ENCODE data around the gene PLAC1.

Gene PLAC1

DNA sequence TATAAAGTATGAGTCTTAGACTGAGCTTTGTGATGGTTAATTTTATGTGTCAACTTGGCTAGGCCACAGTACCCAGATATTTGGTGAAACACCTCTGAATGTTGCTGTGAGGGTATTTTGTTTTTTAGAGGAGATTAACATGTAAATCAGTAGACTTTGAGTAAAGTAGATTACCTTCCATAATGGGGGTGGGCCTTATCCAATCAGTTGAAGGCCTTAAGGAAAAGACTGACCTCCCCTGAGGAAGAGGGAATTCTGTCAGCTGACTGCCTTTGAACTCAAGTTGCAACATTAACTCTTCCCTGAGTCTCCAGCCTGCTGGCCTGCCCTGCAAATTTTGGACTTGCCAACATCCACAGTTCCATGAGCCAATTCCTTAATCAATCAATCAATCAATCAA is 66.0 kb downstream of the PLAC1 start:
- in situ Hi-C loops (cut with MboI; ENCODE audit: low sequenced_read_pairs, unreplicated experiment): no loop called here
- DNase-seq (ENCODE audit: low spot score): no peak
- TF ChIP-seq, protein P1, sequence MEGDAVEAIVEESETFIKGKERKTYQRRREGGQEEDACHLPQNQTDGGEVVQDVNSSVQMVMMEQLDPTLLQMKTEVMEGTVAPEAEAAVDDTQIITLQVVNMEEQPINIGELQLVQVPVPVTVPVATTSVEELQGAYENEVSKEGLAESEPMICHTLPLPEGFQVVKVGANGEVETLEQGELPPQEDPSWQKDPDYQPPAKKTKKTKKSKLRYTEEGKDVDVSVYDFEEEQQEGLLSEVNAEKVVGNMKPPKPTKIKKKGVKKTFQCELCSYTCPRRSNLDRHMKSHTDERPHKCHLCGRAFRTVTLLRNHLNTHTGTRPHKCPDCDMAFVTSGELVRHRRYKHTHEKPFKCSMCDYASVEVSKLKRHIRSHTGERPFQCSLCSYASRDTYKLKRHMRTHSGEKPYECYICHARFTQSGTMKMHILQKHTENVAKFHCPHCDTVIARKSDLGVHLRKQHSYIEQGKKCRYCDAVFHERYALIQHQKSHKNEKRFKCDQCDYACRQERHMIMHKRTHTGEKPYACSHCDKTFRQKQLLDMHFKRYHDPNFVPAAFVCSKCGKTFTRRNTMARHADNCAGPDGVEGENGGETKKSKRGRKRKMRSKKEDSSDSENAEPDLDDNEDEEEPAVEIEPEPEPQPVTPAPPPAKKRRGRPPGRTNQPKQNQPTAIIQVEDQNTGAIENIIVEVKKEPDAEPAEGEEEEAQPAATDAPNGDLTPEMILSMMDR (IDR thresholded peaks at IDR 0.05; ENCODE audit: borderline replicate concordance, control extremely low read depth, extremely low read depth, insufficient read depth, missing control alignments): no peak

DNA sequence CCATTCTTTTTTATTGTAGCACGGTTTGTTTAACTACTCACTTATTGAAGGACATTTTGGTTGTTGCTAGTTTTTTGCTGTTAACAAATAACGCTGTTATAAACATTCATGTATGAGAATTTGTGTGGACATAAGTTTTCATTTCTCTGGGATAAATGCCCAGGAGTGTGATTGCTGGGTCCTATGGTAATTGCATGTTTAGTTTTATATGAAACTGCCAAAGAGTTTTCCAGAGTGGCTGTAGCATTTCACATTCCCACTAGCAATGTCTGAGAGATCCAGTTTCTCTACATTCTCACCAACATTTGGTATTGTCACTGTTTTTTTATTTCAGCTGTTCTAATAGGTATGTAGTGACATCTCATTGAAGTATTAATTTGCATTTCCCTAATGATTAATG is 66.8 kb downstream of the PLAC1 start:
- DNase-seq (ENCODE audit: low spot score): no peak
- in situ Hi-C loops (cut with MboI; ENCODE audit: low sequenced_read_pairs, unreplicated experiment): no loop called here
- TF ChIP-seq, protein P1 (IDR thresholded peaks at IDR 0.05; ENCODE audit: borderline replicate concordance, control extremely low read depth, extremely low read depth, insufficient read depth, missing control alignments): no peak

DNA sequence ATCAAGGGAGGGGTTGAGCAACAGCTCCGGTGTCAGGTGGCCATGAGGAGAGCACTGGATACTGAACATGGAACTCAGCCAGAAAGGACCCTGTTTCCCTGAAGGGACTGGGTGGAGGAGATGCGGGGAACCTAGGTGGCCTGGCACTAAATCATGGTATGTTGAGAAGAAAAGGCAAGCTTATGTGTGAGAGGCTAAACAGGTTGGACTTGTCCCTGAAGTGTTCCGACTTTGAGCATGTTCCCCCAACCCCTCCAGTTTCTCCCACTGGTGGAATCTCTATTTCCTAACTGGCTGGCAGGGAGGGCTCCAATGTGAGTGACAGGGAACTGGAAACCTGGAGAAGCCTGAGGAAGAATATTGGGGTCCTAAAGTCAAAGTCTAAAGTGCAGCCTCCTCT is 69.5 kb downstream of the PLAC1 start:
- TF ChIP-seq, protein P1 (IDR thresholded peaks at IDR 0.05; ENCODE audit: borderline replicate concordance, control extremely low read depth, extremely low read depth, insufficient read depth, missing control alignments): no peak
- no peak for DNase-seq (ENCODE audit: low spot score)
- in situ Hi-C loops (cut with MboI; ENCODE audit: low sequenced_read_pairs, unreplicated experiment): no loop called here

DNA sequence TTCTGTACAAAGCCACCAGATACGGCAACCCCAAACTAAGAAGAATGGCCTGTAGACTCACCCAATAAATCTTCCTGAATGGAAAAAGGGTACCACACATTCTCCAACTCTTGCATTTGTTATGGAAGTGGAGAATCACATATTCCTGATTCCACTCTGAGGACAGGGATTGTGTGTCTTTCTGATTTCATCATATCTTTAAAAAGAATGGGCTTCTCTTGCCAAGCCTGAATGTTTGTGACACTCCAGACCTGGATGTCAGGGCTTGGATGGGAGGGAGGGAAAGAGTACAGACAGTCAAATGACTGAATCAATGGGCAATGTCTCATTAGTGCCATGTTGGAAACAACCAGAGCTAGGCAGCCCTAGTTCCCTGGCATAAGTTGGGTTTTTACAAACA is 77.4 kb downstream of the PLAC1 start:
- TF ChIP-seq, protein P1 (IDR thresholded peaks at IDR 0.05; ENCODE audit: borderline replicate concordance, control extremely low read depth, extremely low read depth, insufficient read depth, missing control alignments): no peak
- DNase-seq (ENCODE audit: low spot score): no peak
- in situ Hi-C loops (cut with MboI; ENCODE audit: low sequenced_read_pairs, unreplicated experiment): no loop called here

DNA sequence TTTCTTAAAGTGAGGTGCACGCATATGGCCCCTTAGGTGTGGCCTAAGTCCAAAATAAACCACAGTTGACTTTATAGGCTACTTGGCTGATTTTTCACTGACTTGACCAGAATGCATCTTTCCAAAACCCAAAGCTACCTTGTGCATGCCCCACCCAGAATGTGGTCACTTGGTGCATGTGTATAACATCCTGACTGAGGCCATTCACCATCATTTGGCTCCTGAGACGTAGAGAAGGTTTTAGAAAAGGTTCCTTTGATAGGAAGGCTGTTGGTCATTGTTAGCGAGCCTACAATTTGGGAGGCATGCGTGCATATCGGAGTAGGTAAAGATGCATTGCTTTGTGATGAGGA is 84.6 kb downstream of the PLAC1 start:
- TF ChIP-seq, protein P1 (IDR thresholded peaks at IDR 0.05; ENCODE audit: borderline replicate concordance, control extremely low read depth, extremely low read depth, insufficient read depth, missing control alignments): no peak
- DNase-seq (ENCODE audit: low spot score): no peak
- in situ Hi-C loops (cut with MboI; ENCODE audit: low sequenced_read_pairs, unreplicated experiment): no loop called here

DNA sequence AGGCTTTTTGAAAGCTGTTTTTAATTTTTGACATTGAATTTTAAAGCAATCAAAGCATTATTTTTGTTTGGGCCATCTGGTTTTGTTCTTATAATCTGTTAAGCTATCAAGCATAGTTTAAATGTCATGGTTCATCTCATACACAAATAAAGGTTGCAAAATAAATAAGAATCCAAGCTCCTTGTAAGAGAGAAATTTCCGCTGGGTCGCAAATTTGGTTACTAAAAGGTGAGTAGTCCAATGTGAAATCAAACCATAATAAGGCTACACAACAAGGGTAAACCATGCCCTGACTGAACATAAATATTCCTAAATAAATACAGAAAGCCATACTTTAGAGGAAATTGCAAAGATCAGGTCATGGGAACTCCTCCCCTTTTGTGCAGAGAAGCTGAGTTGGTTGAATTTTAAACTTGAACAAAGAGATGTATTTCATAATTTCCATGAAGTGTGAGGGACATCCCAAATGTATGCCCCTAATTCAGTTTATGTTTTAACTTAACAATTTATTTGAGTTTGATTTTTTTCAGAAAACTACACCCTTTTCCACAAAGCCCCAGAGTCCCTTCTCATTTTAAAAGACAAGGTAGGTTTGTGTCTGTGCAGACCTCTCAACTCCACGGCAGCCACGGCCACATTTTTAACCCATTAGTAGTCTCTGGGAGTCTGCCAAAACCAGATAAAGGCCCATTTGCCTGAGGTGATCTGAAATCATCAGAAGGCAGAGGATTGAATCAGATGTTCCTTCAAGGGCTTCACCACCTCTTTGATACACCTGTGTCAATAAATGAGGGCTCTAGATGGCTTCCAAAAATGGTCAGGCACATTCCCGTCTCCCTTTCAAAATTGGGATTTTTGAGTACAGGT is 85.2 kb downstream of the PLAC1 start:
- in situ Hi-C loops (cut with MboI; ENCODE audit: low sequenced_read_pairs, unreplicated experiment): no loop called here
- DNase-seq (ENCODE audit: low spot score): no peak
- TF ChIP-seq, protein P1 (IDR thresholded peaks at IDR 0.05; ENCODE audit: borderline replicate concordance, control extremely low read depth, extremely low read depth, insufficient read depth, missing control alignments): no peak
